Ovary (tissue), 9 donors: Measurements from ENCODE around the gene FAM120AOS. TPM values are rescaled to one million over a fixed set of nuclear protein-coding genes. Genes with fewer than 3 reads are reported as not detected.

Experiments used
- DNase-seq, 5 donors: peaks; one replicate each; pipeline ENCODE4 v3.0.0-alpha.2; 2019 to 2020
- H3K27ac ChIP-seq, 2 donors: fragments of 200-600 bp; one replicate each; pipeline versions ENCODE4 v1.5.1 to v1.8.0; 2019 to 2022
- H3K27me3 ChIP-seq: fragments of 200-600 bp; one replicate; pipeline ENCODE4 v1.8.0; 2022
- H3K36me3 ChIP-seq: fragments of 200-600 bp; sonication (generic); one replicate; pipeline ENCODE4 v1.5.1; 2019
- H3K4me1 ChIP-seq: one replicate; pipeline ENCODE4 v1.8.1; 2013; ENCODE audit warnings: mild to moderate bottlenecking, moderate library complexity; ENCODE audit not compliant: insufficient read depth
- H3K4me3 ChIP-seq: fragments of 200-600 bp; sonication (generic); one replicate; pipeline ENCODE4 v1.5.1; 2017
- H3K9me3 ChIP-seq, 2 donors: fragments of 200-600 bp in 1 of 2; sonication (generic) in 1 of 2; one replicate each; pipeline versions ENCODE4 v1.5.1 to v1.8.1; 2013 to 2019; ENCODE audit warnings: mild to moderate bottlenecking in 1 of 2, moderate library complexity in 1 of 2
- EP300 ChIP-seq: sonication (generic); formaldehyde crosslinking; IDR thresholded peaks from one replicate; pipeline ENCODE4 v1.6.1; 2017; ENCODE audit warnings: antibody characterized with exemption
- POLR2A ChIP-seq: fragments of 450-650 bp; IDR thresholded peaks from one replicate; pipeline ENCODE4 v1.6.1; 2017; ENCODE audit warnings: antibody characterized with exemption, mild to moderate bottlenecking, moderate library complexity
- WGBS, 3 donors: extraction: QIAGEN DNeasy Blood & Tissue Kit in 1 of 3; methylation state at CpG; one replicate each; pipeline versions ENCODE4 v1.1.5 to v1.1.7; 2013 to 2017; 5-methylcytosine and 5-hydroxymethylcytosine counted together
- intact Hi-C, 4 donors: fragments of 100-400 bp; cut with DNase I; formaldehyde crosslinking; loops; one replicate each; pipeline versions ENCODE4 v1.11.0 to v1.15.1; 2022 to 2023
- polyA plus RNA-seq, 2 donors: library from polyadenylated mRNA; stranded (reverse); fragments of 200-250 nt in 1 of 2; fragments of 350-450 nt in 1 of 2; fragmentation: Illumina TruSeq in 1 of 2; extraction: RNeasy Lipid Tissue Mini Kit (QIAGEN cat#74804) in 1 of 2; gene quantifications; one replicate each; pipeline ENCODE4 v1.2.3, GENCODE V29; 2013 to 2014
- total RNA-seq, 7 donors: library from RNA; depleted of rRNA in 2 of 7; stranded (reverse); fragments of >200 nt in 2 of 7; fragmentation: NEBNext Ultra II Directional in 3 of 7; extraction: Animal tissue kit (Norgen Biotek cat#: 25700) in 3 of 7; gene quantifications; one replicate each; pipeline versions ENCODE4 v1.1.0 to v1.2.4, GENCODE V29; 2016 to 2023
- TF ChIP-seq, protein P1 (sequence below), 3 donors: fragments of 450-650 bp in 2 of 3; fragments of 200-600 bp in 1 of 3; IDR thresholded peaks; one replicate each; pipeline versions ENCODE4 v1.5.1 to v1.8.0; 2016 to 2022; ENCODE audit warnings: antibody characterized with exemption in 3 of 3, mild to moderate bottlenecking in 1 of 3
- donor health status: DM: no; HTN: no; CAD: no; lungs with moderate emphysema.
- donor health status: DM: no; HTN: no; CAD: no.
- donor health status: Bipolar disorder and iron deficiency.
- donor health status: DM: yes; HTN: yes; CAD: no.
- donor health status: DM: no; HTN: no; CAD: no.
- donor health status: DM: yes; HTN: yes; CAD: no.

FAM120AOS gene
- total and polyA plus RNA-seq, 9 donors: 38.1 to 73.9 (median 40.3) TPM

DNA sequence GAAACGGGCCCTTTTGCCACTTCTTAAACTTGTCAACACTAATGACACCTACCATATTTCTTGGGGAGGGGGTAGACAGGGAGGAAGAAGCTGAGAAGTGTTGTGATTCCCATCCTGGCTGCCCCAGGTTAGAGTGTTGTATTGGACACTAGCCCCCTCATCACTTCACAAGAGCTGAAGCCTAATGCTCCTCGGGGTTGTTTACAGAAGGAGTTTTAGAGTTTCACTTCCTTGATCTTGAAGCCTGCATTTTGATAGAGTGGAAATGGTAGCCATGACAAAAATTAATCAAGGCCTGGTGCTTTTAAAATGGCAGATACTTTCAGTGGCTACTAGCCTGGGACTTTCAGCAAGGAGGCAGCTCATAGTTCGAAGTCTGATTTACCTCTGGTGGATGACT, 11.0 kb upstream of the FAM120AOS start:
- Histone ChIP-seq H3K4me1 (peaks cover 18% of the 10 kb centered on the region), H3K4me3 (no peak overlapping the region), H3K27me3 (no peaks in the 10 kb centered on the region), H3K36me3 (no peaks in the 10 kb centered on the region), H3K27ac (no peak overlapping the region), H3K9me3 (no peaks in the 10 kb centered on the region)
- WGBS, 3 donors: 68 to 72% (median 69%) methylated on average over 3 of the region's 3 CpGs
- no peak for DNase-seq
- TF ChIP-seq EP300: no peak
- TF ChIP-seq, protein P1, sequence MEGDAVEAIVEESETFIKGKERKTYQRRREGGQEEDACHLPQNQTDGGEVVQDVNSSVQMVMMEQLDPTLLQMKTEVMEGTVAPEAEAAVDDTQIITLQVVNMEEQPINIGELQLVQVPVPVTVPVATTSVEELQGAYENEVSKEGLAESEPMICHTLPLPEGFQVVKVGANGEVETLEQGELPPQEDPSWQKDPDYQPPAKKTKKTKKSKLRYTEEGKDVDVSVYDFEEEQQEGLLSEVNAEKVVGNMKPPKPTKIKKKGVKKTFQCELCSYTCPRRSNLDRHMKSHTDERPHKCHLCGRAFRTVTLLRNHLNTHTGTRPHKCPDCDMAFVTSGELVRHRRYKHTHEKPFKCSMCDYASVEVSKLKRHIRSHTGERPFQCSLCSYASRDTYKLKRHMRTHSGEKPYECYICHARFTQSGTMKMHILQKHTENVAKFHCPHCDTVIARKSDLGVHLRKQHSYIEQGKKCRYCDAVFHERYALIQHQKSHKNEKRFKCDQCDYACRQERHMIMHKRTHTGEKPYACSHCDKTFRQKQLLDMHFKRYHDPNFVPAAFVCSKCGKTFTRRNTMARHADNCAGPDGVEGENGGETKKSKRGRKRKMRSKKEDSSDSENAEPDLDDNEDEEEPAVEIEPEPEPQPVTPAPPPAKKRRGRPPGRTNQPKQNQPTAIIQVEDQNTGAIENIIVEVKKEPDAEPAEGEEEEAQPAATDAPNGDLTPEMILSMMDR (IDR thresholded peaks at IDR 0.05): no peak
- TF ChIP-seq POLR2A: no peak
- intact Hi-C loops: no loop called here

DNA sequence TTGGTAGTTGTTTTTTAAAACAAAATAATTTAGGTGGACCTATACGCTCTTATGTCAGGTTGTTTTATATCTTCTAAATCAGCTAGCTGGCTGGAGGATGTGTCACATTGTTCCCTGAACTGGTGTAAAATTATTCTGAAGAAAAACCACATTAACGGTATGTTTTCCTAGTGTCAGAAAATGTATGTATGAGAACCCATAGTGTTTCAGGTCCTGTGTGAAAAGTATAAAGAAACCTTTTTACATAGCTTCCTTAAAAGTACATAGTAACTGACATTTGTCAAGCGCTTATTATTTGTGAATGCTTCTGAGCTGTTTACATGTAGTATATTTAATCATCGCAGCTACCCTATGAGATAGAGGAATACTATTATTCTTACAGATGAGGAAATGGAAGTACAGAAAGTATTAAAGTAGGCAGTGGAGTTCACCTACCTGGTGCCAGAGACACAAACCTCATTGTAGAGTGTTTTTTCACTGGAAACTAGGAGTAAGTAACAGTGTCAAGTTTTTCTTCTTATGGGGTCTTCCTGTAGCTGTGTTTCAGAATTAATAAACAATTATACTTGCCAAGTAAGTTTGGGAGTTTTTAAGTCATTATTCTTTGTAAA, 10.4 kb upstream of the FAM120AOS start:
- TF ChIP-seq POLR2A (no peak), EP300 (no peak)
- TF ChIP-seq, protein P1 (IDR thresholded peaks at IDR 0.05): no peak
- no peak overlapping the region for H3K27ac ChIP-seq
- intact Hi-C loops: no loop called here
- H3K9me3 ChIP-seq: no peaks in the 10 kb centered on the region
- no peak for DNase-seq
- H3K4me1 ChIP-seq: peaks cover 14% of the 10 kb centered on the region
- no peaks in the 10 kb centered on the region for H3K36me3 ChIP-seq
- H3K27me3 ChIP-seq: no peaks in the 10 kb centered on the region
- no peak overlapping the region for H3K4me3 ChIP-seq
- WGBS, 3 donors: 91 to 95% (median 93%) methylated on average over 4 of the region's 4 CpGs

DNA sequence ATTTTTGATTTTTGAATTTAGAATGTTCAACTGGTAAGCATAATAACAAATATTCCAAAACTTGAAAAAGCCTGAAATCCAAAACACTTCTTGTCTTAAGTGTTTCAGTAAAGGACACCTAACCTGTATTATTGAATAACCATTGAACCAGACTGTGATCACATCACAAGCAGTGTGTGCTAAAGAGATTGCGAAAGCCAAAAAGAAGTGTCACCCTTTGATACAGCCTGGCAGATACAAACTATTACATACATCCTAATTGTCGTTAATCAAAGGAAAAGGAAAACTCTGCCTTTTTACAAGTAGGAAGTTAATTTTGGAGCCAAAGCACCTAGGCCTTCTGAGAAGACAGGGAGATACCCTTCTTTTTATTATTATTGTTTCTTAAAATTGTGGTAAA, 8.4 kb upstream of the FAM120AOS start:
- intact Hi-C loops: no loop called here
- 89 to 94% (median 89%) methylated on average over 2 of the region's 2 CpGs for WGBS, 3 donors
- DNase-seq: no peak
- TF ChIP-seq POLR2A: no peak
- TF ChIP-seq, protein P1 (IDR thresholded peaks at IDR 0.05): no peak
- no peak for TF ChIP-seq EP300
- Histone ChIP-seq H3K27ac (no peak overlapping the region), H3K27me3 (no peaks in the 10 kb centered on the region), H3K4me1 (peaks cover 13% of the 10 kb centered on the region), H3K4me3 (no peak overlapping the region), H3K36me3 (no peaks in the 10 kb centered on the region), H3K9me3 (no peaks in the 10 kb centered on the region)

DNA sequence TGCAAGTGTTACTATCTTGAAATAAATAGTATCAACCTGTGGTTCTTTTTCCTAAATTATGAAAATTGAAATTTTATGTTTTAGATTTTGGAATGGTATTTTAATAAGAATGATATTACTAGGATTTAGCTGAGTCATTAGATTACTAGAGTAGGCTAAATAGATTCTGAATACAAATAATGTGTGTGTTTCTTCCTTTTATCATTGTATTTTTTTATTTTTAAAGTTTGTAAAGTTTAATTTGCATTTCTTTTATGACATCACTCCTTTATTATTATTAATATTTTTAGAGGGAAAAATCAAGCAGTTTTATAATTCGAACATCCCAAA, 8.0 kb upstream of the FAM120AOS start:
- intact Hi-C loops: no loop called here
- Histone ChIP-seq H3K9me3 (no peaks in the 10 kb centered on the region), H3K4me1 (peaks cover 9% of the 10 kb centered on the region), H3K36me3 (no peaks in the 10 kb centered on the region), H3K27ac (no peak overlapping the region), H3K27me3 (no peaks in the 10 kb centered on the region), H3K4me3 (no peak overlapping the region)
- TF ChIP-seq EP300 (no peak), POLR2A (no peak)
- TF ChIP-seq, protein P1 (IDR thresholded peaks at IDR 0.05): no peak
- WGBS, 3 donors: 77 to 93% (median 85%) methylated on average over 1 of the region's 1 CpG
- no peak for DNase-seq
